HG03066 (cell line): ENCODE measurements around the gene ADGRD1.

Experiments
- ATAC-seq: cut with Tn5 transposase; IDR thresholded peaks from one replicate; pipeline ENCODE4 v1.9.1; 2021; ENCODE audit warnings: low read depth; ENCODE audit not compliant: unreplicated experiment

ADGRD1 gene

GRCh38 chr12:131018019-131018620 is 64.4 kb downstream of the ADGRD1 start:
- no peak for ATAC-seq

- ATAC-seq: no peak
Observed at GRCh38 chr12:131018808-131019397, 65.2 kb downstream of the ADGRD1 start.

GRCh38 chr12:131020326-131021153 is 66.8 kb downstream of the ADGRD1 start:
- no peak for ATAC-seq

- ATAC-seq: no peak
Observed at GRCh38 chr12:131021154-131021541, 67.4 kb downstream of the ADGRD1 start.

- ATAC-seq: no peak
Observed at GRCh38 chr12:131024026-131024425, 70.3 kb downstream of the ADGRD1 start.

GRCh38 chr12:131024721-131025120 is 71.0 kb downstream of the ADGRD1 start:
- no peak for ATAC-seq

GRCh38 chr12:131025234-131025633 is 71.5 kb downstream of the ADGRD1 start:
- ATAC-seq: no peak

- no peak for ATAC-seq
Observed at GRCh38 chr12:131025939-131026702, 72.4 kb downstream of the ADGRD1 start.

- ATAC-seq: no peak
Observed at GRCh38 chr12:131026754-131027153, 73.0 kb downstream of the ADGRD1 start.

- no peak for ATAC-seq
Observed at GRCh38 chr12:131027264-131027663, 73.6 kb downstream of the ADGRD1 start.

- ATAC-seq: no peak
Observed at GRCh38 chr12:131027876-131028586, 74.3 kb downstream of the ADGRD1 start.

- ATAC-seq: no peak
Observed at GRCh38 chr12:131028587-131029338, 75.1 kb downstream of the ADGRD1 start.

- ATAC-seq: no peak
Observed at GRCh38 chr12:131030472-131031328, 77.0 kb downstream of the ADGRD1 start.

- no peak for ATAC-seq
Observed at GRCh38 chr12:131032082-131032750, 78.5 kb downstream of the ADGRD1 start.

- ATAC-seq: no peak
Observed at GRCh38 chr12:131033486-131033885, 79.8 kb downstream of the ADGRD1 start.

GRCh38 chr12:131033886-131034482 is 80.3 kb downstream of the ADGRD1 start:
- no peak for ATAC-seq

- no peak for ATAC-seq
Observed at GRCh38 chr12:131034631-131035244, 81.0 kb downstream of the ADGRD1 start.
